GM21381 (cell line): Measurements from ENCODE around the gene DLX6.
A peak's percentile ranks its signal among the peaks of the same experiment; 100 is the strongest.
"Not testable (repeated sequence)": the region's sequence is repeated elsewhere in the genome, so short reads cannot be mapped to it uniquely, and the experiment has no call there.

Experiments
- ATAC-seq: cut with Tn5 transposase; IDR thresholded peaks from one replicate; pipeline ENCODE4 v1.9.1; 2021; ENCODE audit warnings: mild to moderate bottlenecking, moderate library complexity; ENCODE audit not compliant: unreplicated experiment

DLX6 gene

GRCh38 chr7:97021747-97022490 lies 16.6 kb downstream of the DLX6 start:
- ATAC-seq = no peak

- no peak for ATAC-seq
These were observed 17.3 kb downstream of the DLX6 start for GRCh38 chr7:97022491-97023306.

- no peak for ATAC-seq
These were observed 19.1 kb downstream of the DLX6 start, which contains the start of gene DLX5 for GRCh38 chr7:97024209-97025129. TSS of gene DLX5 (minus strand) at chr7:97024831. CDS start at chr7:97024623, 208 bp downstream.

GRCh38 chr7:97025130-97025499 lies 19.8 kb downstream of the DLX6 start:
- ATAC-seq = no peak

- ATAC-seq = no peak
These were observed 20.8 kb downstream of the DLX6 start for GRCh38 chr7:97025983-97026714.

GRCh38 chr7:97026715-97027426 lies 21.5 kb downstream of the DLX6 start:
- peak; percentile 11 for ATAC-seq

- ATAC-seq = peak; percentile 93
These were observed 22.3 kb downstream of the DLX6 start for GRCh38 chr7:97027427-97028234.

- ATAC-seq = not testable (repeated sequence)
These were observed 29.0 kb downstream of the DLX6 start for GRCh38 chr7:97034213-97034852.

- no peak for ATAC-seq
These were observed 34.2 kb downstream of the DLX6 start for GRCh38 chr7:97039374-97040065.

- ATAC-seq = no peak
These were observed 37.9 kb downstream of the DLX6 start for GRCh38 chr7:97043281-97043680.
